Femur (tissue), 1 donor: ENCODE measurements around the gene CSRNP2.
"Not testable (repeated sequence)": the region's sequence is repeated elsewhere in the genome, so short reads cannot be mapped to it uniquely, and the experiment has no call there.

ENCODE experiments used
- DNase-seq: peaks from one replicate; pipeline ENCODE4 v3.0.0-alpha.2; 2017

Gene CSRNP2

DNA sequence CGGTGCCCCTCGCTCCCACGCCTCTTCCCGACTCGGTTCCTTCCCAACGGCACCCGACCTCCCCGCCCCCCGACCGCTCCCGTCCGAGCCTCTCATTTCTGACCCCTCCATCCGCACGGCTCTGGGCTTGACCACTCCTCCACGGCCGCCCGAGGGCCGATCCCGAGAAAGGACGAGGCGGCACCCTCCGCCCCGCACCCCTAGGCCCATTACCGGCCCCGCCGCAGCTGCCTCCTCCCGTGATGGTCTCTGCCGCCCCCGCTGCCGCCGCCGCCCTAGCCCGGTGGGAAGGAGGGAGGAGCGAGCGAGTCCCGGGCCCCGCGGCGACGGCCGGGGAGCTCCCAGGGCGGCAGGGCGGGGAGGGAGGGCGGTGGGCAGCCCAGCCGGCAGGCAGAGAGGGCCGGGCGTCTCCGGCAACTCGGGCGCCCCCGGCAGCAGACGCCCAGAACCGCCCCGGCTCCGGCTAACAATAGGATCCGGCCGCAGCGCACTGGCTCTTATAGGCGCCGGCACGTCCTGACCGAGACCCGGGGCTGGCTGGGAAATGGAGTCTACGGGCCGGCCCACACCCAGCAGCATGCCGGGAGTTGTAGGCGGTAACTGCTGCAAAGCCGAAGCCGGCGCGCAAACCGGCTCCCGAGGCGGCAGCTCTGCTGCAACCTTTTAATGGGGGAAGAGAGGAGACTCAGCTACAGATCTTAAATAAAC, at the start of gene CSRNP2:
Gene CSRNP2 (minus strand): TSS at position 471 of the 708 bp plus-strand sequence. CDS start 7,035 bp downstream, outside the sequence.
- peak; percentile 98 for DNase-seq

DNA sequence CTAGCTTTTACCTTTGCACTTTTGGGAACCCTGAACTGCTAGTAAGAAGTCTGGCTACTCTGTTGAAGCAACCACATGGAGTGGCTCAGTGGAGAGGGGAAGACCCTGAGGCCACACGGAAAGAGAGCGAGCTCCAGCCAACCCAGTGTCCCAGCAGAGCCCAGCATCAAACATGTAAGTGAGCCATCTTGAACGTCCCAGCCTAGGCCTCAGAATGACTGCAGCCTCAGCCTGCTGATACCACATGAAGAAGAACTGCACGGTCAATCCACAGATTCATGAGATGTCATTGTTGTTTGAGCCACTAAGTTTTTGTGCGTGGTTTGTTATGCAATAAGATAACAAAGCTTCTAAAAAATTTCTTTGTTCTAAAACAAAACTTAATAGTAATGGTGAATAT, 49.3 kb upstream of the CSRNP2 start:
- DNase-seq: no peak

GRCh38 chr12:51131745-51132521, 48.5 kb upstream of the CSRNP2 start:
- no peak for DNase-seq

GRCh38 chr12:51128919-51129318, 45.5 kb upstream of the CSRNP2 start:
- DNase-seq: no peak

- DNase-seq: no peak
Observed at GRCh38 chr12:51127050-51127729, 43.8 kb upstream of the CSRNP2 start.

DNA sequence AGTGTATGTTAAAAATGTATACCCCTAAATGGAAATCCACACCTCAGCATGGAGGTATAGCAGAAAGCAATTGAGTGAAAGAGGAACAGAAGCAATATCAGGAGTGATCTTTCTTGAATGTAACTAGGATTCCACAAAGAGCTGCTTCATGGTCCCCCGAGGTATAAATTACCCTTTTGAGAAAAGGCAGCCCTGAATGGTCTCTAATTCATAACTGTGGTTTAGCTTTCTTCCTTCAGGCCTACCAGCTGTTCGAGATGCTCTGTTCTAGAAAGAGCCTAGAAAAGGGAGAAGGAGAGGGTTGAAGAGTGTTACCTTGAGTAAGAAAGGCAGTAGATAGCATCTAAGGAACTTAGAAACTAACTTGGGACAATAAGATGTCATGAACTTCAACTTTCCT, 42.9 kb upstream of the CSRNP2 start:
- no peak for DNase-seq

- DNase-seq: no peak
Observed at GRCh38 chr12:51124504-51124903, 41.1 kb upstream of the CSRNP2 start.

DNA sequence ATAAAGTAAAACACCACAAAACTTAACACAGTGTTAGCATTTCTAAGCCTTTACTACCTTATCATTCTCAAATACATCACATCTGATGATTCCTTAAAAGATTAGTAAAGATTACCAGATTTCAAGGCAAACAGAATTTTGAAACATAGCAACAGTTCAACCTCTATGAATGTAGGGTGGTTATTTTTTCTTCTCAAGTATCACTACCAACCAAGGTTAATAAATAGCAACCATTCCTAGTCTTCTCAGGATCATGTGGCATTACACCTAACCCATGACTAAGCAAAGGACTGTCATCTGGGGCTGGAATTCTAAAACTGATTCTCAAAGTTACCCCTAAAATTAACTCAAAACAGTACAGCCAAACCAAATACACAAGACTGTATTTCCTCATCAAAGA, 39.4 kb upstream of the CSRNP2 start:
- no peak for DNase-seq

- DNase-seq: no peak
Observed at GRCh38 chr12:51118706-51119105, 35.3 kb upstream of the CSRNP2 start.

GRCh38 chr12:51115533-51115932, 32.1 kb upstream of the CSRNP2 start:
- no peak for DNase-seq

- no peak for DNase-seq
Observed at GRCh38 chr12:51108136-51108535, 24.7 kb upstream of the CSRNP2 start.

DNA sequence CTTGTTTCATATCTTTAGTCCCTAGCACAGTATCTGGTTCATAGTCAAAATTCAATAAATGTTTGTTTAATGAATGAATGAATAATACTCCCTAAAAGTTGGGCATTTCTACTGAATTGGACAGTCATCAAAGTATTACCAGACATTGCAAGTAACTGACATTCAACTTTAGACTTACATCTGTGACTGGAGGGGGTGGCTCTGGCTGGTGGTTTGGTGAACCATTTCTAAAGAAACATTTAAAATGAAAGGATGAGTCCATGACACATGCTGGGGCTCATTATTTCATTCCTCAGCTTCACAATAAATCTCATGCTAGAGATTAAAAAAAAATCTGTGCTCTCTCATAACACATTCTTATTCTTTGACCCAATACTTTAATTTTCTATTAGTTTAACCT, 20.6 kb upstream of the CSRNP2 start:
- DNase-seq: no peak

GRCh38 chr12:51098611-51099010, 15.2 kb upstream of the CSRNP2 start:
- DNase-seq: no peak

DNA sequence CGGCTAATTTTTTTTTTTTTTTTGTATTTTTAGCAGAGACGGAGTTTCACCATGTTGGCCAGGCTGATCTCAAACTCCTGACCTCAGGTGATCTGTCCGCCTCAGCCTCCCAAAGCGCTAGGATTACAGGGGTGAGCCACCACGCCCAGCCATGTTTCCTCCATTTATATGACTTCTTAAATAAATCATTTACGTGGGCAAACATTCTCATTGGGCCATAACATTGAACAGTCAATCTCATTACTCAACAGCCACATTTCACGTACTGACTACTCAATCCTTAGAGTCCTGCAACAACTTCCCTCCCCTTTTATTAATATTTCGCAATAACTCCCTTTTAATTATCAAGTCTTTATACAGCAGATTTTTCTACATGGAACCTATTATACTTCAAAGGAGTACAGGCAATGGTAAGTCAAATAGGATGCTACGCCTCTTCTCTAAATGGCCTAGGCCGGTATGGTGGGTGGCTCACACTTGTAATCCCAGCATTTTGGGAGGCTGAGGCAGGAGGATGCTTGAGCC, 7.4 kb upstream of the CSRNP2 start:
- no peak for DNase-seq

GRCh38 chr12:51087818-51088217, 4.4 kb upstream of the CSRNP2 start:
- DNase-seq: no peak

- DNase-seq: no peak
Observed at GRCh38 chr12:51086933-51087332, 3.5 kb upstream of the CSRNP2 start.

GRCh38 chr12:51085757-51086156, 2.4 kb upstream of the CSRNP2 start:
- DNase-seq: no peak

GRCh38 chr12:51082561-51083125, 753 bp downstream of the CSRNP2 start:
- DNase-seq: no peak

DNA sequence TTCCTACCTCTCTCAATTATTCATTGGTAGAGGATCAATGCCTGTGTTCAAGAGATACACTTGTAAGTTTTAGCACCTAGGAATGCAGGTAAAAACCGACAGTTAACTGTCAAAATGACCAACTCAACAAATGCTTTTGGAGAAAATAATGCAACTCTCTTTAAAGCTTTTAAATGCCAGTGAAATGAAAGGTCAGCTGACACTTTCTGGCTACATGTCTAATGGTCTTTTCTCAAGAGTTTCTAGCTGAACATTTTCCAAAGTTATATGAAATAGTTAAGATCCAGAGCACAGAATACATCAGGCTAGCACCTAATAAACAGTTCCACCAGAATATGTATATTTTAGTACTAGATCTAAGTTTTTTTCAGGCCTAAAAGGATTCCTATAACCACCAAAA, 2.0 kb downstream of the CSRNP2 start:
- no peak for DNase-seq

GRCh38 chr12:51080136-51080535, 3.3 kb downstream of the CSRNP2 start:
- DNase-seq: no peak

- not testable (repeated sequence) for DNase-seq
Observed at GRCh38 chr12:51078866-51079265, 4.5 kb downstream of the CSRNP2 start.

- not testable (repeated sequence) for DNase-seq
Observed at GRCh38 chr12:51078346-51078745, 5.0 kb downstream of the CSRNP2 start.

- DNase-seq: no peak
Observed at GRCh38 chr12:51077930-51078329, 5.5 kb downstream of the CSRNP2 start.
